ENCODE measurements around the gene GUCY2F.

GUCY2F gene

DNA sequence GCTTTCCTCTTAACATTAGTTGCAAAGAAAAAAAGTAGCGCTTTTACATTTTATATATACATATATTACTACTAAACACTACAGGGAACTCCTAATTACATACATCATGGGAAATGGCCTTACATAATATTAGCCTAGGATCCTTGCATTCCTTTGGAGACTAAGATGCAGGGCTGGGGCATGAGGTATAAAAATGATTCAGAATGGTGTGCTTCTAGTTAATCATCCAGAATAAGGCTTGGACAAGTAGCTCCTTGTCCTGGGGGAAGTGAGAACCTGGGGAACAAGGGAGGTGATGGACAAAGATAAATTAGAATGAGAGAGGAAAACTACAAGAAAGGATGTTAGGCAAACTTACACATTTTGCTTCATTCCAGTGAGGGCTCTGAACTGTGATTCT lies 3.0 kb upstream of the GUCY2F start:
- TF ChIP-seq, protein P1, sequence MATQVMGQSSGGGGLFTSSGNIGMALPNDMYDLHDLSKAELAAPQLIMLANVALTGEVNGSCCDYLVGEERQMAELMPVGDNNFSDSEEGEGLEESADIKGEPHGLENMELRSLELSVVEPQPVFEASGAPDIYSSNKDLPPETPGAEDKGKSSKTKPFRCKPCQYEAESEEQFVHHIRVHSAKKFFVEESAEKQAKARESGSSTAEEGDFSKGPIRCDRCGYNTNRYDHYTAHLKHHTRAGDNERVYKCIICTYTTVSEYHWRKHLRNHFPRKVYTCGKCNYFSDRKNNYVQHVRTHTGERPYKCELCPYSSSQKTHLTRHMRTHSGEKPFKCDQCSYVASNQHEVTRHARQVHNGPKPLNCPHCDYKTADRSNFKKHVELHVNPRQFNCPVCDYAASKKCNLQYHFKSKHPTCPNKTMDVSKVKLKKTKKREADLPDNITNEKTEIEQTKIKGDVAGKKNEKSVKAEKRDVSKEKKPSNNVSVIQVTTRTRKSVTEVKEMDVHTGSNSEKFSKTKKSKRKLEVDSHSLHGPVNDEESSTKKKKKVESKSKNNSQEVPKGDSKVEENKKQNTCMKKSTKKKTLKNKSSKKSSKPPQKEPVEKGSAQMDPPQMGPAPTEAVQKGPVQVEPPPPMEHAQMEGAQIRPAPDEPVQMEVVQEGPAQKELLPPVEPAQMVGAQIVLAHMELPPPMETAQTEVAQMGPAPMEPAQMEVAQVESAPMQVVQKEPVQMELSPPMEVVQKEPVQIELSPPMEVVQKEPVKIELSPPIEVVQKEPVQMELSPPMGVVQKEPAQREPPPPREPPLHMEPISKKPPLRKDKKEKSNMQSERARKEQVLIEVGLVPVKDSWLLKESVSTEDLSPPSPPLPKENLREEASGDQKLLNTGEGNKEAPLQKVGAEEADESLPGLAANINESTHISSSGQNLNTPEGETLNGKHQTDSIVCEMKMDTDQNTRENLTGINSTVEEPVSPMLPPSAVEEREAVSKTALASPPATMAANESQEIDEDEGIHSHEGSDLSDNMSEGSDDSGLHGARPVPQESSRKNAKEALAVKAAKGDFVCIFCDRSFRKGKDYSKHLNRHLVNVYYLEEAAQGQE (IDR thresholded peaks at IDR 0.05; ENCODE audit: insufficient read depth in 1 of 2, low read depth in 2 of 2, low read length in 2 of 2) = no peak
- TF ChIP-seq TAF1 (IDR thresholded peaks at IDR 0.05; ENCODE audit: borderline replicate concordance, insufficient read depth, low read length) (no peak), SIN3A (IDR thresholded peaks at IDR 0.05; ENCODE audit: borderline replicate concordance, insufficient read depth, low read length) (no peak), POLR2AphosphoS5 (IDR thresholded peaks at IDR 0.05; ENCODE audit: low read depth, low read length) (no peak), FOXP2 (optimal IDR thresholded peaks at IDR 0.05; ENCODE audit: borderline replicate concordance, extremely low read depth, extremely low read length, insufficient read depth) (no peak)

DNA sequence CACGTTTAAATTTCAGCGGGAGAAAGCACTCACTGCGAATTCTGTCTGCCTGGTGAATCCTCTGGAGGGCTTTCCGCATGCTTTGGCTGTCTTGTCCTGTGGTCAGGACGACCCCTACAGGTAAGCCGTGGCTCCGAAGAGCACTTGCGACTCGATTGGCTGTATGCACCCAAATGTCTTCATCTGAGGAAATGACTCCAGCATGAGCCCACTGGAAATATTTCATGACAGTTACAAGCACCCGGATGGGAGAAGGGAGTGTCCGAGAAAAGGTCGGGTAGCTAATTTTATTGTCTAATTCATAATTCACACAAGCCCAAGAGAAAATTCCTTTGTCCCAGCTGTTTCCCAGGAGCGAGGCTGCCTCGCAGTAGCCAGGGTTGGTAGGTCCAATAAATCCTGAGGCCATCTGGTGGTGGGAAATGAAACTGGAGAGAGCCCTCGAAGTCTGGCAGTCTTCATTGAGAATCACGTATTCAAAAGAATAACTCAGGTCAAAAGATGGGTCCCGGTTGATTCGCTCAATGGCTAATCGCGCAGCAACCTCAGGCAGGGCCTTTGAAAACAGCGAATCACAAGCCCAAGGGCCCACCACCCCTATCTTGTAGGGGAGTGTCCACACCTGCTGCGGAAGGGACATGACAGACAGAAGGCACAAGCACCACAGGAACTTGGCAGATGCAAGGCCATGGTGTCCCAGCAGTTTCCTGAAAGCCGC lies 6.6 kb downstream of the GUCY2F start:
- no peak for TF ChIP-seq SIN3A (IDR thresholded peaks at IDR 0.05; ENCODE audit: borderline replicate concordance, insufficient read depth, low read length)
- TF ChIP-seq TAF1 (IDR thresholded peaks at IDR 0.05; ENCODE audit: borderline replicate concordance, insufficient read depth, low read length) = no peak
- no peak for TF ChIP-seq POLR2AphosphoS5 (IDR thresholded peaks at IDR 0.05; ENCODE audit: low read depth, low read length)
- TF ChIP-seq, protein P1 (IDR thresholded peaks at IDR 0.05; ENCODE audit: insufficient read depth in 1 of 2, low read depth in 2 of 2, low read length in 2 of 2) = no peak
- no peak for TF ChIP-seq FOXP2 (optimal IDR thresholded peaks at IDR 0.05; ENCODE audit: borderline replicate concordance, extremely low read depth, extremely low read length, insufficient read depth)

DNA sequence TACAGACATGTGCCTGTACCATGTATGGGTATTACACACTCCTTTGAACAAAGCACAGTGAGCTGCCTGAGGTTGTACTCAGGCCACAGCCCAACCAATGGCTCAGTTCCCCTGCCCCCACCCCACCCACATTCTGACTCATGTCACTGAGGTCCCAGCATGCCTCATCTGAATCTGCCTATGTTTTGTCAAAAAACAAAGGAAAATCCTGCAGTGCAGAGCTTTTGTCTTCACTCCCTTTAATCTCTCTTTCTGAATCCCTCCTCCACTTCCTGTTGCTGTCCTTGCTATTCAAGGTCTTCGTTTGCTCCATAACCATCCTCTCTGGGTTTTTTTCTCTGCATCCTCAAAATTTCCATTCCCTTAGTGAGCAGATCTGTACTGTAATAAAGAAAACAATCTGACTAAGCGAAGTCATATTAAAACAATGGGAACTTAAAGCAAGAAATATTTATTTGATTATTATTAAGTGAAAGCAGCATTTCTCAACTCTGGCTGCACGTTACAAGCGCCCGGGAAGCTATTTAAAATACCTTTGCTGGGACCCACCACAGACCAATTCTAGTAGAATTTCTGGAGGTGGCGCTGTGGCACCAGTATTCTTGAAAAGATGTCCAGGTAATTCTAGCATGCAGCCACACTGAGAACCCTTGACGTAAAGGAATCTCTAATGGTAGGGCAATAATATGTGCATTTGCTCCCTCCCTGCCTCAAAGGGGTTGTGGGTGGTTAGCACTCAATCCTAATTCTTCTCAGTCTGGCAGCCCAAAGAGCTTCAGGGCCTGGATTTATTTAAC lies 8.7 kb downstream of the GUCY2F start:
- TF ChIP-seq POLR2AphosphoS5 (IDR thresholded peaks at IDR 0.05; ENCODE audit: low read depth, low read length) = no peak

DNA sequence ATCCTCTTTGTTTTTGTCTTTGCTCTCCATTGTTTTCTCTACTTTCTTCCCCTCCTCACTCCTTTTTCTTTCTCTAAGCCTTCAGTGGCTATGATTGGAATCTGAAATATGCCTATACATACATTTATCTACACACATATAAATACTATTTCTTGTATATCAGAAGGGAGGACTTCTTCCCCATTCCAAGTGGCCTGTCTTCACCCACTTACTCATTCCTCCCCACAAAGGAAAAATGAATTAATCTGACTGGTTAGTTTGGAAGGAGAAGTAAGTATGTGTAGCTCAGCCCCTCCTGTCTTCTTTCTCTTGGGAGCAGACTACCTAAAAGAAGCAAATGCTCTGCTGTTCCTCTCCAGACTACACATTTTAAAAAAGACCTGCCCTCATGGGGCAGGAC lies 17.7 kb downstream of the GUCY2F start:
- no peak for TF ChIP-seq TAF1 (IDR thresholded peaks at IDR 0.05; ENCODE audit: borderline replicate concordance, insufficient read depth, low read length)
- no peak for TF ChIP-seq SIN3A (IDR thresholded peaks at IDR 0.05; ENCODE audit: borderline replicate concordance, insufficient read depth, low read length)
- no peak for TF ChIP-seq POLR2AphosphoS5 (IDR thresholded peaks at IDR 0.05; ENCODE audit: low read depth, low read length)
- TF ChIP-seq, protein P1 (IDR thresholded peaks at IDR 0.05; ENCODE audit: insufficient read depth in 1 of 2, low read depth in 2 of 2, low read length in 2 of 2) = no peak

DNA sequence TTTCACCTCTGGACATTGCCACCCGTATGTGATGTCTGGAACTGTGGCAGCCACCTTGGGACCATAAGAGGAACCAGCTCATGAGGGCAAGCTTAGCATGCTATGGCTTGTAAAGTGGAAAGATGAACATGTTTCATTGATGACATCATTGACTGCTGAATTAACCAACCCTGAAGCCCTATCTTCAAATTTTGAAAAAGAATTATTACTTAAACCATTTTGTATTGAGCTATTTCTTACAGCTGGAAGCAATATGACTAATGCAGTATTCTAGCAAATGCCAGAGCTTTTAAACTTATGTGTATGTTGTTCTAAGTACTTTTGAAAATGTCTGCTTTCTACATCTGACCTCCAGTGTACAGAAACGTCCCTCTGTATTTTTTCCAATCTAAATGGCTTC lies 18.1 kb downstream of the GUCY2F start:
- TF ChIP-seq TAF1 (IDR thresholded peaks at IDR 0.05; ENCODE audit: borderline replicate concordance, insufficient read depth, low read length) (no peak), FOXP2 (optimal IDR thresholded peaks at IDR 0.05; ENCODE audit: borderline replicate concordance, extremely low read depth, extremely low read length, insufficient read depth) (no peak), POLR2AphosphoS5 (IDR thresholded peaks at IDR 0.05; ENCODE audit: low read depth, low read length) (no peak), SIN3A (IDR thresholded peaks at IDR 0.05; ENCODE audit: borderline replicate concordance, insufficient read depth, low read length) (no peak)
- TF ChIP-seq, protein P1 (IDR thresholded peaks at IDR 0.05; ENCODE audit: insufficient read depth in 1 of 2, low read depth in 2 of 2, low read length in 2 of 2) = no peak
